Neural progenitor cell (in vitro differentiated cells): Measurements from ENCODE around the gene PACRG. TPM values are rescaled to one million over a fixed set of nuclear protein-coding genes. Genes with fewer than 3 reads are reported as not detected.

Experiments
- DNase-seq: peaks from one replicate; pipeline ENCODE4 v3.0.0-alpha.2; 2016; ENCODE audit warnings: low spot score
- H2AFZ ChIP-seq: fragments of 200-600 bp; sonication (generic); replicated peaks from 2 replicates; pipeline ENCODE4 v1.6.1; 2016; ENCODE audit warnings: antibody characterized with exemption
- H3F3A ChIP-seq: fragments of 200-600 bp; sonication (generic); 2 replicates; pipeline ENCODE4 v1.6.1; 2016; ENCODE audit warnings: antibody characterized with exemption, low read depth
- H3K27ac ChIP-seq: fragments of 200-600 bp; sonication (generic); 2 replicates; pipeline ENCODE4 v1.5.1; 2016; ENCODE audit warnings: mild to moderate bottlenecking
- H3K27me3 ChIP-seq: fragments of 200-600 bp; sonication (generic); 2 replicates; pipeline ENCODE4 v1.6.1; 2016; ENCODE audit warnings: mild to moderate bottlenecking, moderate library complexity
- H3K36me3 ChIP-seq: fragments of 200-600 bp; sonication (generic); 2 replicates; pipeline ENCODE4 v1.5.1; 2016
- H3K4me1 ChIP-seq: fragments of 200-600 bp; sonication (generic); 2 replicates; pipeline ENCODE4 v1.6.1; 2016; ENCODE audit warnings: mixed run types
- H3K4me2 ChIP-seq: fragments of 200-600 bp; sonication (generic); 2 replicates; pipeline ENCODE4 v1.6.1; 2016
- H3K4me3 ChIP-seq: fragments of 200-600 bp; sonication (generic); 2 replicates; pipeline ENCODE4 v1.5.1; 2016
- H3K79me2 ChIP-seq: fragments of 200-600 bp; sonication (generic); 2 replicates; pipeline ENCODE4 v1.6.1; 2016; ENCODE audit warnings: low read depth
- H3K9ac ChIP-seq: fragments of 200-600 bp; sonication (generic); 2 replicates; pipeline ENCODE4 v1.6.1; 2016
- H3K9me3 ChIP-seq: fragments of 200-600 bp; sonication (generic); 2 replicates; pipeline ENCODE4 v1.5.1; 2016; ENCODE audit warnings: low read depth
- H4K20me1 ChIP-seq: fragments of 200-600 bp; sonication (generic); 2 replicates; pipeline ENCODE4 v1.6.1; 2016; ENCODE audit warnings: low read depth
- H3K27ac Mint-ChIP-seq: 3 replicates; pipeline ENCODE4 v1.8.0; 2021; ENCODE audit warnings: mixed read lengths
- H3K27me3 Mint-ChIP-seq: 2 replicates; pipeline ENCODE4 v1.8.0; 2022; ENCODE audit warnings: low read depth, mild to moderate bottlenecking, inconsistent platforms, moderate library complexity, mixed read lengths; ENCODE audit not compliant: insufficient read depth
- H3K36me3 Mint-ChIP-seq: 3 replicates; pipeline ENCODE4 v1.8.0; 2021; ENCODE audit warnings: mixed read lengths
- H3K4me1 Mint-ChIP-seq: 3 replicates; pipeline ENCODE4 v1.8.0; 2021; ENCODE audit warnings: mixed read lengths
- H3K4me3 Mint-ChIP-seq: 3 replicates; pipeline ENCODE4 v1.8.0; 2021; ENCODE audit warnings: mild to moderate bottlenecking, moderate library complexity, mixed read lengths
- H3K9me3 Mint-ChIP-seq: 3 replicates; pipeline ENCODE4 v1.8.0; 2020; ENCODE audit warnings: mixed read lengths
- CTCF ChIP-seq: fragments of 200-600 bp; sonication (generic); IDR thresholded peaks from 2 replicates; pipeline ENCODE4 v1.5.1; 2017; ENCODE audit warnings: antibody characterized with exemption, mild to moderate bottlenecking
- EZH2 ChIP-seq: fragments of 200-600 bp; sonication (generic); IDR thresholded peaks from 2 replicates; pipeline ENCODE4 v1.6.1; 2017; ENCODE audit warnings: antibody characterized with exemption, mild to moderate bottlenecking, moderate library complexity
- EZH2phosphoT487 ChIP-seq: fragments of 200-600 bp; sonication (generic); IDR thresholded peaks from 2 replicates; pipeline ENCODE4 v1.6.1; 2017; ENCODE audit warnings: antibody characterized with exemption
- total RNA-seq: library from RNA; depleted of rRNA; stranded (reverse); fragments of >200 nt; gene quantifications from 2 replicates; pipeline ENCODE4 v1.2.3, GENCODE V29; 2015; ENCODE audit warnings: low replicate concordance

Gene PACRG
- total RNA-seq, 1 donor from 2014 or later, result 0.30 TPM

- H3F3A ChIP-seq, result no peaks in the 10 kb centered on the region
- no peak overlapping the region for H3K27ac Mint-ChIP-seq
- peaks cover 10% of the 10 kb centered on the region for H3K9me3 Mint-ChIP-seq
- H3K27me3 Mint-ChIP-seq, result no peaks in the 10 kb centered on the region
- no peaks in the 10 kb centered on the region for H3K36me3 ChIP-seq
- no peaks in the 10 kb centered on the region for H3K27me3 ChIP-seq
- no peaks in the 10 kb centered on the region for H3K79me2 ChIP-seq
- H3K4me1 ChIP-seq, result no peaks in the 10 kb centered on the region
- no peak overlapping the region for H2AFZ ChIP-seq
- H3K4me2 ChIP-seq, result no peak overlapping the region
- H3K27ac ChIP-seq, result no peak overlapping the region
- no peak overlapping the region for H3K9ac ChIP-seq
- no peaks in the 10 kb centered on the region for H3K9me3 ChIP-seq
- H3K4me3 Mint-ChIP-seq, result no peak overlapping the region
- TF ChIP-seq CTCF, result peak; percentile 70
- TF ChIP-seq EZH2, result no peak
- H3K4me1 Mint-ChIP-seq, result no peaks in the 10 kb centered on the region
- H3K4me3 ChIP-seq, result no peak overlapping the region
- no peaks in the 10 kb centered on the region for H4K20me1 ChIP-seq
- peak; percentile 33 for DNase-seq
- no peaks in the 10 kb centered on the region for H3K36me3 Mint-ChIP-seq
Observed at GRCh38 chr6:162907876-162908481, 180.2 kb downstream of the PACRG start.

- Histone ChIP-seq H3K4me3 (no peak overlapping the region), H2AFZ (no peak overlapping the region), H3K27ac (no peak overlapping the region), H4K20me1 (no peaks in the 10 kb centered on the region), H3K27me3 (no peaks in the 10 kb centered on the region), H3K4me1 (no peaks in the 10 kb centered on the region), H3K36me3 (no peaks in the 10 kb centered on the region), H3K4me2 (no peak overlapping the region), H3K79me2 (no peaks in the 10 kb centered on the region), H3F3A (no peaks in the 10 kb centered on the region), H3K9ac (no peak overlapping the region), H3K9me3 (no peaks in the 10 kb centered on the region)
- Mint-ChIP-seq H3K4me1 (no peaks in the 10 kb centered on the region), H3K36me3 (no peaks in the 10 kb centered on the region), H3K4me3 (no peak overlapping the region), H3K27me3 (no peaks in the 10 kb centered on the region), H3K27ac (no peak overlapping the region), H3K9me3 (peaks cover 10% of the 10 kb centered on the region)
- DNase-seq, result no peak
- TF ChIP-seq CTCF, result no peak
Observed at GRCh38 chr6:162913206-162913605, 185.4 kb downstream of the PACRG start.

GRCh38 chr6:162917506-162917905, 189.7 kb downstream of the PACRG start:
- no peak for DNase-seq
- H3K9me3 Mint-ChIP-seq, result peaks cover 6% of the 10 kb centered on the region
- TF ChIP-seq CTCF, result no peak
- TF ChIP-seq EZH2phosphoT487, result no peak
- TF ChIP-seq EZH2, result no peak
- H2AFZ ChIP-seq, result no peak overlapping the region
- H3K4me1 ChIP-seq, result no peaks in the 10 kb centered on the region
- H3K4me1 Mint-ChIP-seq, result no peaks in the 10 kb centered on the region
- H3K27me3 ChIP-seq, result no peaks in the 10 kb centered on the region
- no peak overlapping the region for H3K4me2 ChIP-seq
- H3K27ac ChIP-seq, result no peak overlapping the region
- no peaks in the 10 kb centered on the region for H4K20me1 ChIP-seq
- no peak overlapping the region for H3K27ac Mint-ChIP-seq
- H3K36me3 Mint-ChIP-seq, result no peaks in the 10 kb centered on the region
- no peak overlapping the region for H3K9ac ChIP-seq
- no peaks in the 10 kb centered on the region for H3K79me2 ChIP-seq
- H3K36me3 ChIP-seq, result no peaks in the 10 kb centered on the region
- no peaks in the 10 kb centered on the region for H3K9me3 ChIP-seq
- H3F3A ChIP-seq, result no peaks in the 10 kb centered on the region
- no peak overlapping the region for H3K4me3 ChIP-seq
- H3K27me3 Mint-ChIP-seq, result no peaks in the 10 kb centered on the region
- no peak overlapping the region for H3K4me3 Mint-ChIP-seq
